GM18519 (cell line): ENCODE data around the gene PSORS1C2.

Experiments used
- ATAC-seq: cut with Tn5 transposase; IDR thresholded peaks from one replicate; pipeline ENCODE4 v1.9.1; 2021; ENCODE audit warnings: mild to moderate bottlenecking, moderate library complexity; ENCODE audit not compliant: unreplicated experiment, low FRiP score

Gene PSORS1C2

GRCh38 chr6:31115941-31116560 is 22.8 kb downstream of the PSORS1C2 start:
- ATAC-seq: no peak

DNA sequence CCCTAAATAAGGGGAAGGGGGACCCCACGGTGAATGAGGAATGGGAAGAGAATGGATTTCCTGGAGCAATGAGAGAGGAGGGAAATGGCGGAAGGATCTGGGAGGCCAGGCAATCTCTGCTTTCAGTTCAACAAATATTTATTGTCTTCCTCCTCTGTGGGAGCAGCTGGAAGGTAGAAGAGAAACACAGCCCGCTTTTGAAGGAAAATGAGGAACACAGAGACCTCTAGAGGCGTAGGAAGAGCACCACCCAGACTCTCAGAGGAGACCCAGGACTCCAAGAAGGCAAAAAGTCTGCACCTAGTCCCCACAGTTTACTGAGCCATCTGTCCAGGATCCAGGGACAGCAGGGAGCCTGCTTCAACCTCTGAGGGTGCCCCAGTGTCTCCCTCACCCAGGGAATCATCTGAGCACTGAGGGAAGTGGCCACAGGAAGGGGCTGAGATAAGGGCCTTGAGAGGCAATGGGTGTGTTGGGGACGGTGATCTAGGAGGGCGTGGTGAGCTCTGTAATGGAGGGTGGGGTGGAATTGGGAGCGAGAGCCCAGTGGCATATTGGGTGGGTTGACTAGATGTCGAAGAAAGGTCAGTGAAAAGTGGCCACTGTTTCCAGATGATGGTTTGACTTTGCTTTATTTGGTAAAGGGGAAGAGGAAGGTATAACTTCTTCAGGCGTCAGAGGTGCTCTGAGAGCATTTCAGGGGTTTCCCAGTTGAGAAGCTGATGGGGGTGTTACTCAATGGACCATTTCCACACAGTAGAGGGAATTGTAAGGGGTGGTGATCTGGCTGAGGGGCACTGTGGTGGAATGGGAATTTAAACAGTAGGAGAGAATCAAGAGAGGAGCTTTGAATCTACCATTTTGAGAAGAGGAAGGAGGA is 23.7 kb downstream of the PSORS1C2 start:
- ATAC-seq: no peak

DNA sequence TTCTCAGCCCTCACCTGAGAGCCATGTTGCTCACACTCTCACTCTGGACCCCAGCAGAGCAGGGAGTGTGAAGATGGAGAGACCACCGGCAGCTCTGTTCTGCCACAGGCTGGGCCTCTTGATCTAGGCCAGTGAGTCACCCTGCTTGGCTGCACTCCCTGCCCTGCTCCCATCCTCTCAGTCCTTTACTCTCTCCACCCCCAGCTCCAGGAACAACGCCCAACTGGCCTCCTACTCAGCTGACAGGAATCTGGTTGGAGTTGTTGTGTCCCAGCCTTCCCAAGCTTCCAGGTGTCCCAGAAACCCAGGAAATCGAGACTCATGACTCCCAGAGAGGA is 24.4 kb downstream of the PSORS1C2 start, which contains the start of gene PSORS1C1:
Gene PSORS1C1, plus strand, starts transcription at position 260 of the 338 bp plus-strand sequence. CDS start 14,833 bp downstream, outside the sequence.
- ATAC-seq: no peak

DNA sequence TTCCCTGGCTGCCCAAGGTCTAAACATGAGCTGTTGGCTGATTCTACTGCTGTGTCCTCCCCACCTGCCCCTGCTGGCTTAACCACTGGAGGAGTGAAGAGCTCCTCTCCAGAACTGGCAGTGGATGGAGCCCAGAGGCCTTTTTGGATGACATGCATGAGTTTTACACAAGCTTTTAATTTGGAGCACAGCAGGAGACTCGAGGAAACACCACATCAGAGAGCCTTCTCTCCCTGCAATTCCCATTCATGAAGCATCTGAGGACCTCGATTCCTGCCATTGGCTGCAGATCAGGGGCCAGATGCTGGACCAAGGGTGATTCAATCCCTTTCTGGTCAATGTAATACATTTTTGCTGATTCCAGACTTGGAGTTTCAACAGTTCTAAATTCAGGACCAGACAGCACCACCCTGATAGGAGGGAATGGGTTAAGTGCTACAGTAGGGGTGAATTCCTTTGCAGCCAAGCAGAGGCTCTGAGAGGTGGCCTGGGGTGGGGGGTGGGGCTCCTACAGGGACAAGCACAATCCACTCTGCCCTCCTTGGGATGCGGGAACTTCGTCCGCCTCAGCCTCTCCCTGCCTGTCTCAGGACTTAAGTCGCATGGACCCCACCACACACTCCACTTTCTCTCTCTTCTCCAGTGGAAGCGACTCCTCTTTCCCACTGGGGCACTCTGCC is 24.9 kb downstream of the PSORS1C2 start:
- ATAC-seq: no peak

DNA sequence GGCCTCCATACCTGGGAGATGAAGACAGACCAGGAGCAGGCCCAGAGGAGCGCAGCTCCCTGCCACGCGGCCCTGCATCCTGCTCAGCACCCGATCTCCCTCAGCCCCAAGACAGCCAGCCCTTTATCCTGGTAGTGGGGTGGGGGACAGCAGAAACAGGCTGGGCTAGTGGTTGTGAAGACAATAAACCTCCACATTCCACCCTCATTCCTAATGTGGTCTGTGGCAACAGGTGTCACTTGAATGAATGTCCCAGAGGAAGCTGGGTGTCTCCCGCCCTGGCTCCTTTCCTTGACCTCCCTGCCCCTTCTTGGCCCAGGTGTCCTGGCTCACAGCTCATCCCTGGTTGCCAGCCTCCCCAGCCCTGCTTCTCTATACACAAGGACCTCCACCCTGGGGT is 26.4 kb downstream of the PSORS1C2 start, which contains the start of gene C6orf15:
Gene C6orf15, minus strand, starts transcription at position 98 of the 400 bp plus-strand sequence. Its CDS starts 20 bp downstream, at position 78.
- ATAC-seq: no peak

DNA sequence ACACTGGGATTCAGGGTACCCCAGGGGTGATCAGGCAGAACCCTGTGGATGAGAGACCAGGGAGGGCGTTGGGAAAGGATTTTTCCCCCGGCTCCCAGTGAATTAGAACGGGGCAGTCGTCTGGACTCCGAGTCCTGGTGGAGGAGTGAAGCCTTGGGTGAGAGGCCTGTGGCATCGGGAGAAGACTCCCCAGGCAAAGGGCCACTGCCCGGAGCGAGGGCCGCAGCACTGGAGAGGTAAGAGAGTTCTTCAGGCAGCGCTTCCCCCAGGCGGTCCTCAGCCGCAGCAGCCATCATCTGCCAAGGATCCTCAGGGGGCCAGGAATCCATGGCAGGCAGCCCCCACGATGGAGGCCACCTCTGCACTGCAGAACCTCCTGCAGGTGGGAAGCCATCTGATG is 27.2 kb downstream of the PSORS1C2 start:
- no peak for ATAC-seq

DNA sequence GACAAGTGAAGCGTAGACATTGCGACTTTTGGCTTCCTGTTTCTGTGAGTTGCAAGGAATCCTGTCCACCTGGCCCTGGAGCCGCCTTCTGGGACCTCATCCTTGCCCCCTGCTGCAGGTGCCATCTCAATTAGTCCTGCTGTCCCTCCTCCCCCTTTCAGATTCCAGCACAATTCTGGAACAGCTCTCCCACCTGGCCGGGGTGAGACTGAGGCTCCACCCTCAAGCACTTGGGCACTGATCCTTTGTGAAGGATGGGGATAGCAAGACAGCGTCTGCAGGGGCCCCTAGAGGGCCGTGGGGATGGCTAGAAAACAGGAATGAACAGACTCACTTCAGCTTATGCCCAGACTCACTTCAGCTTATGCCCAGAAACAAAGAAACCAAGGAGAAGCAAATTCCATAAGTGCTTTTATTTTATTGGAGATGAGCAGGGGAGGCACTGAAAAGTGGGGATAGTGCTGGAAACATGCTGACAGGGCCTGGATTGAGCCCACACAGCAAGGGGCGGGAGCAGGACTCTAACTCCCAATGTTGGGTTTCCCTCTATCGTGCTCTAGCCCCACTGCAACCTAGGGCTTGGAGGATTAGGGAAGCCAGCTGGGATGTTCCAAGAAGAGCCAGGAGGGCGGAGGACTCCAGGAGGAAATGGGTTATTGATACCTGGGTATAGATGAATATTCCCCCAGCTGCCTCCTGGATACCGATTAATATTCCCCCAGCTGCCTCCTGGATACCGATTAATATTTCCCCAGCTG is 27.9 kb downstream of the PSORS1C2 start:
- no peak for ATAC-seq

GRCh38 chr6:31107052-31107451 is 31.8 kb downstream of the PSORS1C2 start:
- ATAC-seq: no peak

DNA sequence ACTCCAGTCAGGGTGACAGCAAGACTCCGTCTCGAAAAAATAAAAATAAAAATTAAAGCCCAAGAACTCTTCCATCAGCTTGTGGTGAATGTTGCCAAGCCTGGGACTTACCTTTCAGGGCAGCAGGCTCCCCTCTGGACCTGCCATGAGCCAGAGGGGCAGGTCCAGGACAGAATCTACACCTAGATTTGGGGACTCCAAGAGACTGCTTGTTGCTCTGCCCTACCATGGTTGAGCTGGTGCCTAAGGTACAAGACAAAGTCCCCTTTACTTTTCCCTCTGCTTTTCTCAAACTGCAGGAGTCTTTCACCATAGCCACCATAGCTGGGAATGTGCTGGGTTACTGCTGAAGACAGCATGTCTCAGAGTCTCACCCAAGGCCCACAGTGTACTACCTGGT is 35.7 kb downstream of the PSORS1C2 start:
- no peak for ATAC-seq

GRCh38 chr6:31098449-31098938 is 40.4 kb downstream of the PSORS1C2 start:
- ATAC-seq: no peak

GRCh38 chr6:31096656-31097055 is 42.2 kb downstream of the PSORS1C2 start:
- no peak for ATAC-seq

DNA sequence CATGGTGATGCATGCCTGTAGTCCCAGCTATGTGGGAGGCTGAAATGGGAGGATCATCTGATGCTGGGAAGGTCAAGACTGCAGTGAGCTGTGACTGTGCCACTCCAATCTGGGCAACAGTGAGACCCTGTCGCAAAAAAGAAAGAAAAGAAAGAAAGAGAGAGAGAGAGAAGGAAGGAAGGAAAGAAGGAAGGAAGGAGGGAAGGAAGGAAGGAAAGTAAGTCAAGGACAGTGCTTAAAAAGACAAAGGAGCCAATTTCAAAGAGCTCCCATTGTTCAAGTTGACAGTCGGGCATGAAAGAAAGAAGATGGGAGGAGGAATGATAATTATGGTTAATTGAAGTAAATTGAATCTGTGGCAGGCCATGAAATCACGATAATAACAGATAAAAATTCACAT is 42.7 kb downstream of the PSORS1C2 start:
- no peak for ATAC-seq

DNA sequence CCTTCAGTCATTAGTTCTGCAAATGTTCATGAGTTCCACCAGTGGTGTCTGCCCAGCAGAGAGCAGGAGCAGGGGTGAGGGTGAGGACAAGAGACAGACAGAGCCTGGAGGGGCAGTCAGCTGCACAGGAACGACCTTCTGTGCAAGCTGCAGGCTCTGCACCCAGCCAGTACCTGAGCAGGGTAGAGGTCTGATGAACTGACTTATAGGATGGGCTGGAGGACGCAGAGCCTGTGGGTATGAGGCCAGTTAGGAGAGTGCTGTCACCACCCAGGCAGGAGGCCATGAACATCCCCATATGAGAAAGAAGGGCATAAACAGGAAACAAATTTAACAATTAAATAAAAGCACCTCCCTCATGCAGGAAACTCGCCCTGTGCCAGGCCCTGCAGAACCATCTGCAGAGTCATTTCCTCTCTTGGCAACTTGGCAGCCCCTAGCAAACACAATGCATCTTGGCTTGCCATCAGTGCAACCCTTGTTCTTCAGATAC is 44.4 kb downstream of the PSORS1C2 start:
- no peak for ATAC-seq

GRCh38 chr6:31092769-31093505 is 45.9 kb downstream of the PSORS1C2 start:
- no peak for ATAC-seq

DNA sequence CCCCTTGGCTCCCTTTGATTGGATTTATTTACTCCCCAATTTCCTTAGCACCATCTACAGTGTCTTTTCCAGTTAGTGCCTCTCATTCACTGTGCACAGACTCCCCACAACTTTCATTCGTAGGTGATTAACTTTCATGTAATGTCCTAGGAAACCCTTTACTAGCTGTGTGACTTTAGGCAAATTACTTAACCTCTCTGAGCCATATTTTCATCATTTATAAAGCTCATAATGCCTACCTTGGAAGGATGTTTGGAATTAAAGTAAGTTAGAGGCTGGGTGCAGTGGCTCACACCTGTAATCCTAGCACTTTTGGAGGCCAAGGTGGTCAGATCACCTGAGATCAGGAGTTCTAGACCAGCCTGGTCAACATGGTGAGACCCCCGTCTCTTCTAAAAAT is 46.6 kb downstream of the PSORS1C2 start:
- no peak for ATAC-seq

DNA sequence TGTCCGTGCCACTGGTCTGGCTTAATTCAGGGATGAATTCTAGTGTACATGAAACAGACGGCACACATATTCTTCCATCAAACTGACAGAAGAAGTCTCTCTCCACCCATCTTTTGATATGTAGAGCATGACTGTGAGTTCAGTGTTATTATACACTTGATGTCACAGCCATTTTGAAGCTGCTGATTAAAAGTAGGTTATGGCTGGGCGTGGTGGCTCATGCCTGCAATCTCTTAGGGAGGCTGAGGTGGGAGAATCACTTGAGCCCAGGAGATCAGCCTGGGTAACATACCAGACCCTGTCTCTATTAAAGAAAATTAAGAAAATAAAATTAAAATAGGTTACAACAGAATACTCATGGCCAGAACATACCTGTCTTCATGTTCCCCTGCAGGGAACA is 47.2 kb downstream of the PSORS1C2 start:
- ATAC-seq: no peak

GRCh38 chr6:31090973-31091364 is 47.9 kb downstream of the PSORS1C2 start:
- ATAC-seq: no peak

GRCh38 chr6:31090275-31090972 is 48.4 kb downstream of the PSORS1C2 start:
- ATAC-seq: no peak
